Measurements from ENCODE around the gene ARID4A. TPM values are rescaled to one million over a fixed set of nuclear protein-coding genes. Genes with fewer than 3 reads are reported as not detected.

Gene ARID4A
- total and polyA plus RNA-seq, 2 of the 13 experiments (the other 11 are each of a cell fraction or from before 2014, with no cell fraction given), result 7.2 to 9.7 TPM

DNA sequence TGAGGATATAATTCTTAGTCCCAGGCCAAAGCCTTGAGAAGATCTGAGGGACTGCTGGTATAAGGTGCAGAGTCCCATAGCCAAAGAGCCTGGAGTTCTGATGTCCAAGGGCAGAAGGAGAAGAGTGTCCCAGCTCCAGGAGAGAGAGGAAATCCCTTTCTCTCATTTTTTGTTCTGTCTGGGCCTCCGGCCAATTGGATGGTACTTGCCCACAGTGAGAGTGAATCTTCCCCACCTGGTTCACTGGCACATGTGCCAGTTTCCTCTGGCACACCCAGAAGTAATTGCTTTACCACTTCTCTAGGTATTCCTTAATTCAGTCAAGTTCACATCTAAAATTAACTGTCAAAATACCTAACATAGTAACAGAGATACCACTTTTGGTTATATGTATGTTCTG, 15.3 kb downstream of the ARID4A start (continued):
- no peak for TF ChIP-seq ZNF432 (CRISPR knock-in tag; IDR thresholded peaks at IDR 0.05; ENCODE audit: borderline replicate concordance)

DNA sequence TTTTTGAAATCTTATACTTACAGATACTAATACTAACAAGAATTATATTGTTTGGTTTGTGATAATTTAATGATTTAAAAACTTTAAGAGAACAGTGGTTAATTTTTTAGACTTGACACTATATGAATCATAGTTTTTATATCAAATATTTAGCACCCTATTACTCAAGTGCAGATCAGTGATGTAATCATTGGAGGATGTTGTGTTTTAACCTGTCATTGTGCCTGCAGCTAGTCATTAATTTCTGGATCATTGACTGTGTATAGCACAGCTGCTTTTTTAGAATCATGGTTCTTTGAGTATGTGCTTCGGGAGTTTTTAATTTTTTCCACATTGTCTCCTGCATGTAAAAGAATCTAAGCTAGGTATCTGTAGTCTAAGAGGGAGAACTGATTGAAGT, 17.3 kb downstream of the ARID4A start:
- CTCF ChIA-PET (ENCODE audit: low intra/inter-chr PET ratio, low total read pairs), result no interaction called here
- H3K9ac ChIP-seq (ENCODE audit: insufficient read depth, low read depth, low read length), result no peak overlapping the region
- H4K20me1 ChIP-seq (ENCODE audit: insufficient read depth, low read length), result no peaks in the 10 kb centered on the region
- DNase-seq (ENCODE audit: low spot score) (no peak), ATAC-seq (no peak), FAIRE-seq (no peak)
- no peaks in the 10 kb centered on the region for H3K4me1 ChIP-seq (ENCODE audit: insufficient read depth, low read length)
- in situ Hi-C loops (cut with HindIII; ENCODE audit: extremely low pct_ligation_motif_present, low pct_unique_long_range_greater_than_20kb) (no loop called here), intact Hi-C loops (cut with micrococcal nuclease; ENCODE audit: unreplicated experiment) (no loop called here)
- BruUV-seq (replicated peaks), result no TSS peak
- POLR2A ChIA-PET, result no interaction called here
- peaks cover 5 to 24% of the 10 kb centered on the region in 2 experiments; a peak in 4 of 5 replicates for H3K36me3 ChIP-seq (replicated peaks in 1 of 2; ENCODE audit: control insufficient read depth in 1 of 2, insufficient read depth in 2 of 2, low read length in 2 of 2)
- no peaks in the 10 kb centered on the region for H3K79me2 ChIP-seq (ENCODE audit: insufficient read depth, low read length)
- no peaks in the 10 kb centered on the region for H3K9me3 ChIP-seq (ENCODE audit: low read length)
- no peak overlapping the region for H3K27ac ChIP-seq (ENCODE audit: extremely low read length, insufficient read depth, low read length)
- WGBS (ENCODE audit: low lambda C conversion rate), result 94% methylated on average over 1 of the region's 1 CpG
- H2AFZ ChIP-seq (ENCODE audit: low read length), result no peak overlapping the region
- no peak for TF ChIP-seq NAIF1 (CRISPR knock-in tag; IDR thresholded peaks at IDR 0.05; ENCODE audit: borderline replicate concordance)
- no peak for TF ChIP-seq TOPORS (CRISPR knock-in tag; IDR thresholded peaks at IDR 0.05)
- TF ChIP-seq ZNF383 (CRISPR knock-in tag; IDR thresholded peaks at IDR 0.05; ENCODE audit: borderline replicate concordance), result no peak
- no peak for TF ChIP-seq ZBTB7A (CRISPR knock-in tag; IDR thresholded peaks at IDR 0.05)
- no peak for TF ChIP-seq NFATC3 (CRISPR knock-in tag; IDR thresholded peaks at IDR 0.05)
- no peak for TF ChIP-seq SATB2 (CRISPR knock-in tag; IDR thresholded peaks at IDR 0.05)
- TF ChIP-seq ELF1 (CRISPR knock-in tag; IDR thresholded peaks at IDR 0.05), result no peak
- TF ChIP-seq ZNF530 (CRISPR knock-in tag; IDR thresholded peaks at IDR 0.05; ENCODE audit: low read depth), result no peak
- TF ChIP-seq, protein P1, sequence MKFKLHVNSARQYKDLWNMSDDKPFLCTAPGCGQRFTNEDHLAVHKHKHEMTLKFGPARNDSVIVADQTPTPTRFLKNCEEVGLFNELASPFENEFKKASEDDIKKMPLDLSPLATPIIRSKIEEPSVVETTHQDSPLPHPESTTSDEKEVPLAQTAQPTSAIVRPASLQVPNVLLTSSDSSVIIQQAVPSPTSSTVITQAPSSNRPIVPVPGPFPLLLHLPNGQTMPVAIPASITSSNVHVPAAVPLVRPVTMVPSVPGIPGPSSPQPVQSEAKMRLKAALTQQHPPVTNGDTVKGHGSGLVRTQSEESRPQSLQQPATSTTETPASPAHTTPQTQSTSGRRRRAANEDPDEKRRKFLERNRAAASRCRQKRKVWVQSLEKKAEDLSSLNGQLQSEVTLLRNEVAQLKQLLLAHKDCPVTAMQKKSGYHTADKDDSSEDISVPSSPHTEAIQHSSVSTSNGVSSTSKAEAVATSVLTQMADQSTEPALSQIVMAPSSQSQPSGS (CRISPR knock-in tag; IDR thresholded peaks at IDR 0.05), result no peak
- no peak for TF ChIP-seq BRD4 (CRISPR knock-in tag; IDR thresholded peaks at IDR 0.05)
- no peak for TF ChIP-seq MEIS2 (CRISPR knock-in tag; IDR thresholded peaks at IDR 0.05)
- TF ChIP-seq ZNF30 (CRISPR knock-in tag; IDR thresholded peaks at IDR 0.05), result no peak
- TF ChIP-seq FLYWCH1 (CRISPR knock-in tag; IDR thresholded peaks at IDR 0.05), result no peak
- TF ChIP-seq, protein P2, sequence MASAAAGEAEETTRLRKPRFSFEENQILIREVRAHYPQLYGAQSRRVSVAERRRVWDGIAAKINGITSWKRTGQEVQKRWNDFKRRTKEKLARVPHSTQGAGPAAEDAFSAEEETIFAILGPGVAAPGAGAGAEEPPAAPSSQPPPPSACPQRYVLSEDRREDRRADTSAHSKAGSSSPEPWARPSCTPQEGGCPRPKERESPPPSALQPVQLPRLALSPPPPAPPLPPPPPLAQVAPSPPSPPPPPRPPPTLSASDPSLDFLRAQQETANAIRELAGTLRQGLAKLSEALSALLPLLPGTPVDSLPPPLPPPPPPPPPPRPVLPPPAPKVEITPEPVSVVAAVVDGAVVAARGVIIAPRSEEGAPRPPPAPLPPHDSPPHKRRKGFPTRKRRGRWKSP (CRISPR knock-in tag; IDR thresholded peaks at IDR 0.05), result no peak
- TF ChIP-seq ZBTB3 (CRISPR knock-in tag; IDR thresholded peaks at IDR 0.05; ENCODE audit: borderline replicate concordance, low read depth), result no peak
- TF ChIP-seq NPAS2 (CRISPR knock-in tag; IDR thresholded peaks at IDR 0.05; ENCODE audit: borderline replicate concordance), result no peak
- TF ChIP-seq, protein P3, sequence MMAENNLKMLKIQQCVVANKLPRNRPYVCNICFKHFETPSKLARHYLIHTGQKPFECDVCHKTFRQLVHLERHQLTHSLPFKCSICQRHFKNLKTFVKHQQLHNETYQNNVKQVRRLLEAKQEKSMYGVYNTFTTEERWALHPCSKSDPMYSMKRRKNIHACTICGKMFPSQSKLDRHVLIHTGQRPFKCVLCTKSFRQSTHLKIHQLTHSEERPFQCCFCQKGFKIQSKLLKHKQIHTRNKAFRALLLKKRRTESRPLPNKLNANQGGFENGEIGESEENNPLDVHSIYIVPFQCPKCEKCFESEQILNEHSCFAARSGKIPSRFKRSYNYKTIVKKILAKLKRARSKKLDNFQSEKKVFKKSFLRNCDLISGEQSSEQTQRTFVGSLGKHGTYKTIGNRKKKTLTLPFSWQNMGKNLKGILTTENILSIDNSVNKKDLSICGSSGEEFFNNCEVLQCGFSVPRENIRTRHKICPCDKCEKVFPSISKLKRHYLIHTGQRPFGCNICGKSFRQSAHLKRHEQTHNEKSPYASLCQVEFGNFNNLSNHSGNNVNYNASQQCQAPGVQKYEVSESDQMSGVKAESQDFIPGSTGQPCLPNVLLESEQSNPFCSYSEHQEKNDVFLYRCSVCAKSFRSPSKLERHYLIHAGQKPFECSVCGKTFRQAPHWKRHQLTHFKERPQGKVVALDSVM (CRISPR knock-in tag; IDR thresholded peaks at IDR 0.05), result no peak
- TF ChIP-seq ZNF44 (CRISPR knock-in tag; IDR thresholded peaks at IDR 0.05), result no peak
- no peak overlapping the region for H3K4me2 ChIP-seq (ENCODE audit: low read depth, low read length)
- H3K27me3 ChIP-seq (ENCODE audit: control insufficient read depth in 1 of 2, insufficient read depth in 2 of 2, low read length in 2 of 2), result no peaks in the 10 kb centered on the region
- no peak overlapping the region for H3K4me3 ChIP-seq (replicated peaks in 1 of 3; ENCODE audit: insufficient read depth in 1 of 3, low read depth in 2 of 3, low read length in 3 of 3)

Data from HepG2 (cell line).